K562 (cell line): ENCODE results near the gene SHISAL2A. TPM values are rescaled to one million over a fixed set of nuclear protein-coding genes. Genes with fewer than 3 reads are reported as not detected.

Experiments used
- BRCA1 ChIP-seq, 2 experiments: fragments of 450-650 bp in 1 of 2; sonication (generic) in 1 of 2; formaldehyde crosslinking in 1 of 2; IDR thresholded peaks; 2 replicates each; pipeline versions ENCODE4 v1.5.0 to v1.6.1; 2017 to 2020; ENCODE audit warnings: mild to moderate bottlenecking in 1 of 2, missing genetic modification reagents in 1 of 2
- GABPB1 ChIP-seq: sonication (generic); formaldehyde crosslinking; IDR thresholded peaks from 2 replicates; pipeline ENCODE4 v1.8.0; 2022; ENCODE audit warnings: mild to moderate bottlenecking, missing genetic modification reagents
- MYC ChIP-seq, 2 experiments: fragments of 250-450 bp in 1 of 2; sonication (Bioruptor Pico) in 1 of 2; IDR thresholded peaks; 2 replicates each; pipeline versions ENCODE4 v1.5.1 to v1.6.1; 2012 to 2021; ENCODE audit warnings: low read depth in 2 of 2, borderline replicate concordance in 1 of 2, improper control_type of control experiment in 1 of 2, low read length in 1 of 2, mild to moderate bottlenecking in 1 of 2, moderate library complexity in 1 of 2
- ZKSCAN8 ChIP-seq: fragments of 200-800 bp; sonication (Bioruptor generic); IDR thresholded peaks from 2 replicates; pipeline ENCODE4 v1.6.1; 2016; ENCODE audit warnings: missing genetic modification characterization, missing compliant biosample characterization
- polyA plus RNA-seq, 8 experiments: library from polyadenylated mRNA; depleted of rRNA in 4 of 8; stranded (reverse) in 5 of 8; unstranded in 3 of 8; fragments of >200 nt; fragmentation: Nextera tagmentation in 2 of 8; fragmentation: Illumina TruSeq in 1 of 8; extraction: Ambion mirVana in 2 of 8; extraction: Trizol in 1 of 8; gene quantifications; 2 replicates each; pipeline versions ENCODE4 v1.2.1 to v1.2.3, GENCODE V29; 2011 to 2014; ENCODE audit warnings: inconsistent platforms in 1 of 8, missing spikeins in 1 of 8
- total RNA-seq, 7 experiments: library from RNA; depleted of rRNA in 6 of 7; stranded (reverse); fragments of >200 nt in 6 of 7; fragmentation: Illumina TruSeq in 2 of 7; extraction: Trizol in 2 of 7; gene quantifications; 2 replicates each; pipeline versions ENCODE4 v1.2.1 to v1.2.3, GENCODE V29; 2011 to 2021; ENCODE audit warnings: low replicate concordance in 1 of 7
- TF ChIP-seq, protein P1 (sequence below), 2 experiments: fragments of 250-450 bp in 1 of 2; fragments of 450-650 bp in 1 of 2; sonication (Bioruptor Pico) in 1 of 2; IDR thresholded peaks; 2 replicates each; pipeline versions ENCODE4 v1.6.1 to v1.8.0; 2016 to 2021; ENCODE audit warnings: mild to moderate bottlenecking in 2 of 2, moderate library complexity in 2 of 2, missing compliant biosample characterization in 1 of 2, missing genetic modification characterization in 1 of 2
- TF ChIP-seq, protein P2 (sequence below): fragments of 200-800 bp; sonication (Bioruptor generic); IDR thresholded peaks from 2 replicates; pipeline ENCODE4 v1.6.1; 2017; ENCODE audit warnings: missing genetic modification characterization, missing compliant biosample characterization
- TF ChIP-seq, protein P3 (sequence below), 2 experiments: fragments of 150-350 bp in 1 of 2; IDR thresholded peaks; 2 replicates each; pipeline ENCODE4 v1.6.1; 2012 to 2016; ENCODE audit warnings: low read depth in 2 of 2, low read length in 2 of 2, mild to moderate bottlenecking in 1 of 2, moderate library complexity in 1 of 2

Gene SHISAL2A
- total and polyA plus RNA-seq, 9 of the 15 experiments (the other 6 are each of a cell fraction or from before 2014, with no cell fraction given), result 0.11 TPM; not detected in 8

DNA sequence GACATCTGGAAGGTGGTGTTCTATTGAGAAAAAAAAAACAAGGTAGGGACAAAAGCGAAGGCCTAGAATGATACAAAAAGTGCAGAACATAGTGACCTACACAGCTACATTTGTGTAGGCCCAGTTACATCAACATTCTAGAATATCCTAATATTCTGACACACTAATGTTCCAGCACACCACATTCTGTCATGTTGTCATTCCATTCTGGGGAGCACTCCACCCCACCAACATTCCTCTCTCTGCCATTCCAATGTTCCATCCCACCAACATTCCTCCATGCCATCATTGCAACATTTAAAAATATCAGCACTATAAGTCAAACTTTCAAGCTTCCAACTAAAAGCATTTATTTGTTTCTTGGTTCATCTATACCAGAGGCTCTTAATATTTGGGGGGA is 36.7 kb downstream of the SHISAL2A start (continued):
- no peak for TF ChIP-seq BRCA1 (IDR thresholded peaks at IDR 0.05)
- no peak for TF ChIP-seq BRCA1 (CRISPR knock-in tag; IDR thresholded peaks at IDR 0.05)
- TF ChIP-seq, protein P1, sequence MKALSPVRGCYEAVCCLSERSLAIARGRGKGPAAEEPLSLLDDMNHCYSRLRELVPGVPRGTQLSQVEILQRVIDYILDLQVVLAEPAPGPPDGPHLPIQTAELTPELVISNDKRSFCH (CRISPR knock-in tag; IDR thresholded peaks at IDR 0.05), result no peak
- TF ChIP-seq, protein P1 (tag; IDR thresholded peaks at IDR 0.05), result no peak
- TF ChIP-seq ZKSCAN8 (CRISPR knock-in tag), result no peak
- TF ChIP-seq, protein P2, sequence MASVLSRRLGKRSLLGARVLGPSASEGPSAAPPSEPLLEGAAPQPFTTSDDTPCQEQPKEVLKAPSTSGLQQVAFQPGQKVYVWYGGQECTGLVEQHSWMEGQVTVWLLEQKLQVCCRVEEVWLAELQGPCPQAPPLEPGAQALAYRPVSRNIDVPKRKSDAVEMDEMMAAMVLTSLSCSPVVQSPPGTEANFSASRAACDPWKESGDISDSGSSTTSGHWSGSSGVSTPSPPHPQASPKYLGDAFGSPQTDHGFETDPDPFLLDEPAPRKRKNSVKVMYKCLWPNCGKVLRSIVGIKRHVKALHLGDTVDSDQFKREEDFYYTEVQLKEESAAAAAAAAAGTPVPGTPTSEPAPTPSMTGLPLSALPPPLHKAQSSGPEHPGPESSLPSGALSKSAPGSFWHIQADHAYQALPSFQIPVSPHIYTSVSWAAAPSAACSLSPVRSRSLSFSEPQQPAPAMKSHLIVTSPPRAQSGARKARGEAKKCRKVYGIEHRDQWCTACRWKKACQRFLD (CRISPR knock-in tag), result no peak
- no peak for TF ChIP-seq GABPB1 (CRISPR knock-in tag)
- TF ChIP-seq MYC (IDR thresholded peaks at IDR 0.05; ENCODE audit: low read depth, low read length), result no peak
- TF ChIP-seq MYC (CRISPR knock-in tag; IDR thresholded peaks at IDR 0.05; ENCODE audit: borderline replicate concordance, low read depth), result no peak
- TF ChIP-seq, protein P3, sequence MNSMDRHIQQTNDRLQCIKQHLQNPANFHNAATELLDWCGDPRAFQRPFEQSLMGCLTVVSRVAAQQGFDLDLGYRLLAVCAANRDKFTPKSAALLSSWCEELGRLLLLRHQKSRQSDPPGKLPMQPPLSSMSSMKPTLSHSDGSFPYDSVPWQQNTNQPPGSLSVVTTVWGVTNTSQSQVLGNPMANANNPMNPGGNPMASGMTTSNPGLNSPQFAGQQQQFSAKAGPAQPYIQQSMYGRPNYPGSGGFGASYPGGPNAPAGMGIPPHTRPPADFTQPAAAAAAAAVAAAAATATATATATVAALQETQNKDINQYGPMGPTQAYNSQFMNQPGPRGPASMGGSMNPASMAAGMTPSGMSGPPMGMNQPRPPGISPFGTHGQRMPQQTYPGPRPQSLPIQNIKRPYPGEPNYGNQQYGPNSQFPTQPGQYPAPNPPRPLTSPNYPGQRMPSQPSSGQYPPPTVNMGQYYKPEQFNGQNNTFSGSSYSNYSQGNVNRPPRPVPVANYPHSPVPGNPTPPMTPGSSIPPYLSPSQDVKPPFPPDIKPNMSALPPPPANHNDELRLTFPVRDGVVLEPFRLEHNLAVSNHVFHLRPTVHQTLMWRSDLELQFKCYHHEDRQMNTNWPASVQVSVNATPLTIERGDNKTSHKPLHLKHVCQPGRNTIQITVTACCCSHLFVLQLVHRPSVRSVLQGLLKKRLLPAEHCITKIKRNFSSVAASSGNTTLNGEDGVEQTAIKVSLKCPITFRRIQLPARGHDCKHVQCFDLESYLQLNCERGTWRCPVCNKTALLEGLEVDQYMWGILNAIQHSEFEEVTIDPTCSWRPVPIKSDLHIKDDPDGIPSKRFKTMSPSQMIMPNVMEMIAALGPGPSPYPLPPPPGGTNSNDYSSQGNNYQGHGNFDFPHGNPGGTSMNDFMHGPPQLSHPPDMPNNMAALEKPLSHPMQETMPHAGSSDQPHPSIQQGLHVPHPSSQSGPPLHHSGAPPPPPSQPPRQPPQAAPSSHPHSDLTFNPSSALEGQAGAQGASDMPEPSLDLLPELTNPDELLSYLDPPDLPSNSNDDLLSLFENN (IDR thresholded peaks at IDR 0.05; ENCODE audit: low read depth in 2 of 2, low read length in 2 of 2), result no peak
- TF ChIP-seq, all 486 proteins: peak for 0
